H1 (cell line): ENCODE results near the gene RBM6. TPM values are rescaled to one million over a fixed set of nuclear protein-coding genes. Genes with fewer than 3 reads are reported as not detected.

Experiments used
- polyA plus RNA-seq, 7 experiments: library from polyadenylated mRNA; depleted of rRNA in 3 of 7; stranded (reverse) in 5 of 7; unstranded in 2 of 7; fragments of >200 nt in 5 of 7; fragments of 200-250 nt in 2 of 7; gene quantifications; 1 replicate in 5 of 7; 2 replicates in 1 of 7; 4 replicates in 1 of 7; pipeline versions ENCODE4 v1.2.1 to v1.2.3, GENCODE V29; 2011 to 2013; ENCODE audit warnings: missing spikeins in 2 of 7, mixed read lengths in 2 of 7
- total RNA-seq: library from RNA; stranded (reverse); fragmentation: NEBNext Ultra II Directional; extraction: Animal tissue kit (Norgen Biotek cat#: 25700); gene quantifications from 2 replicates; pipeline ENCODE4 v1.2.1, GENCODE V29; 2021

Gene RBM6
- total and polyA plus RNA-seq, 2 of the 8 experiments (the other 6 are each of a cell fraction or from before 2014, with no cell fraction given), result 30.6 to 80.1 TPM

Other genes starting within 250 kb of the RBM6 start
- 1.6 and 2.9 TPM in 2 replicates for gene AMIGO3, start 220.5 kb upstream of the RBM6 start, total RNA-seq
- 8.8 and 13.1 TPM in 2 replicates for gene AMIGO3, start 220.5 kb upstream of the RBM6 start, polyA plus RNA-seq (2011; rRNA removed)
- gene GMPPB, start 216.2 kb upstream of the RBM6 start, total RNA-seq, result 23.9 and 24.0 TPM in 2 replicates
- gene GMPPB, start 216.2 kb upstream of the RBM6 start, polyA plus RNA-seq (2011; rRNA removed), result 20.9 and 26.6 TPM in 2 replicates
- 35.2 and 36.3 TPM in 2 replicates for gene IP6K1, start 153.6 kb upstream of the RBM6 start, total RNA-seq
- gene IP6K1, start 153.6 kb upstream of the RBM6 start, polyA plus RNA-seq (2011; rRNA removed), result 31.5 and 43.9 TPM in 2 replicates
- 0.50 and 0.54 TPM in 2 replicates for gene CDHR4, start 140.3 kb upstream of the RBM6 start, total RNA-seq
- 0.60 and 0.96 TPM in 2 replicates for gene CDHR4, start 140.3 kb upstream of the RBM6 start, polyA plus RNA-seq (2011; rRNA removed)
- 1.3 and 1.8 TPM in 2 replicates for gene INKA1, start 136.9 kb upstream of the RBM6 start, total RNA-seq
- 4.7 and 4.8 TPM in 2 replicates for gene INKA1, start 136.9 kb upstream of the RBM6 start, polyA plus RNA-seq (2011; rRNA removed)
- 0.34 and 1.9 TPM in 2 replicates for gene UBA7, start 126.2 kb upstream of the RBM6 start, total RNA-seq
- gene UBA7, start 126.2 kb upstream of the RBM6 start, polyA plus RNA-seq (2011; rRNA removed), result 0.65 and 1.8 TPM in 2 replicates
- gene TRAIP, start 83.6 kb upstream of the RBM6 start, total RNA-seq, result 25.4 and 28.1 TPM in 2 replicates
- 27.7 and 29.5 TPM in 2 replicates for gene TRAIP, start 83.6 kb upstream of the RBM6 start, polyA plus RNA-seq (2011; rRNA removed)
- 66.4 and 67.9 TPM in 2 replicates for gene CAMKV, start 70.2 kb upstream of the RBM6 start, total RNA-seq
- 56.3 and 74.5 TPM in 2 replicates for gene CAMKV, start 70.2 kb upstream of the RBM6 start, polyA plus RNA-seq (2011; rRNA removed)
- gene MST1R, start 36.3 kb upstream of the RBM6 start, total RNA-seq, result 4.8 and 7.6 TPM in 2 replicates
- gene MST1R, start 36.3 kb upstream of the RBM6 start, polyA plus RNA-seq (2011; rRNA removed), result 7.6 and 9.4 TPM in 2 replicates
- 9.8 and 10.3 TPM in 2 replicates for gene MON1A, start 10.3 kb upstream of the RBM6 start, total RNA-seq
- 14.1 and 20.4 TPM in 2 replicates for gene MON1A, start 10.3 kb upstream of the RBM6 start, polyA plus RNA-seq (2011; rRNA removed)
- 82.7 and 83.7 TPM in 2 replicates for gene RBM5, start 148.8 kb downstream of the RBM6 start, total RNA-seq
- 98.8 and 144 TPM in 2 replicates for gene RBM5, start 148.8 kb downstream of the RBM6 start, polyA plus RNA-seq (2011; rRNA removed)
- gene SEMA3F, start 215.2 kb downstream of the RBM6 start, total RNA-seq, result 37.0 and 39.6 TPM in 2 replicates
- gene SEMA3F, start 215.2 kb downstream of the RBM6 start, polyA plus RNA-seq (2011; rRNA removed), result 20.3 and 36.0 TPM in 2 replicates